ENCODE measurements around the gene OR2Z1.

DNA sequence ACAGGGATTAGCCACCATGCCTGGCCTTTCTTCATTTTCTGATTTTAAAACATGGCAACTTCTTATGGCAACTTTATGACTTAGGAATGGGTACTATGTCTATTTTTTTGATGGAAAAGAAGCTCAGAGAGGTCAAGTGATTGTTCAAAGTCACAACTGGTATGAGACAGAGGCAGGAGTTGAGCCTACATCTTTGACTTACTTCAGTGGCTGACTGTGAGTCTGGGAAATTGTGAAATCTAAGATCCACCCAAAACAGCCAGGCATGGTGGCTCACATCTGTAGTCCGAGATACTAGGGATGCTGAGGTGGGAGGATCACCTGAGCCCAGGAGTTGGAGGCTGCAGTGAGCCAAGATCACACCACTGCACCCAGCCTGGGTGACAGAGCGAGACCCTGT is 20.5 kb upstream of the OR2Z1 start:
- TF ChIP-seq POLR2A (IDR thresholded peaks at IDR 0.05), result no peak
- TF ChIP-seq, protein P1, sequence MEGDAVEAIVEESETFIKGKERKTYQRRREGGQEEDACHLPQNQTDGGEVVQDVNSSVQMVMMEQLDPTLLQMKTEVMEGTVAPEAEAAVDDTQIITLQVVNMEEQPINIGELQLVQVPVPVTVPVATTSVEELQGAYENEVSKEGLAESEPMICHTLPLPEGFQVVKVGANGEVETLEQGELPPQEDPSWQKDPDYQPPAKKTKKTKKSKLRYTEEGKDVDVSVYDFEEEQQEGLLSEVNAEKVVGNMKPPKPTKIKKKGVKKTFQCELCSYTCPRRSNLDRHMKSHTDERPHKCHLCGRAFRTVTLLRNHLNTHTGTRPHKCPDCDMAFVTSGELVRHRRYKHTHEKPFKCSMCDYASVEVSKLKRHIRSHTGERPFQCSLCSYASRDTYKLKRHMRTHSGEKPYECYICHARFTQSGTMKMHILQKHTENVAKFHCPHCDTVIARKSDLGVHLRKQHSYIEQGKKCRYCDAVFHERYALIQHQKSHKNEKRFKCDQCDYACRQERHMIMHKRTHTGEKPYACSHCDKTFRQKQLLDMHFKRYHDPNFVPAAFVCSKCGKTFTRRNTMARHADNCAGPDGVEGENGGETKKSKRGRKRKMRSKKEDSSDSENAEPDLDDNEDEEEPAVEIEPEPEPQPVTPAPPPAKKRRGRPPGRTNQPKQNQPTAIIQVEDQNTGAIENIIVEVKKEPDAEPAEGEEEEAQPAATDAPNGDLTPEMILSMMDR (IDR thresholded peaks at IDR 0.05), result no peak
